Keratinocyte (primary cell): ENCODE results near the gene BRK1. TPM values are rescaled to one million over a fixed set of nuclear protein-coding genes. Genes with fewer than 3 reads are reported as not detected.

ENCODE experiments used
- DNase-seq: peaks from one replicate; pipeline ENCODE4 v3.0.0-alpha.2; 2011; ENCODE audit warnings: low read depth, missing footprints, low spot score
- FAIRE-seq: peaks from 2 replicates; lab custom pipeline; 2011; peaks lifted over from hg19 to GRCh38; lab: Jason Lieb, UNC
- H2AFZ ChIP-seq: 2 replicates; pipeline ENCODE4 v1.6.0; 2012; ENCODE audit warnings: low read length, control low read depth, inconsistent platforms; ENCODE audit not compliant: control insufficient read depth
- H3K27ac ChIP-seq: 2 replicates; pipeline ENCODE4 v1.5.1; 2011; ENCODE audit warnings: low read length; ENCODE audit not compliant: control insufficient read depth, insufficient read depth
- H3K27me3 ChIP-seq: 3 replicates; pipeline ENCODE4 v1.6.0; 2011; ENCODE audit warnings: low read length; ENCODE audit not compliant: control insufficient read depth, insufficient read depth; ENCODE audit errors: extremely low read depth
- H3K36me3 ChIP-seq, 2 experiments: 2 replicates in 1 of 2; 3 replicates in 1 of 2; pipeline ENCODE4 v1.5.1; 2011; ENCODE audit warnings: low read length in 2 of 2, mild to moderate bottlenecking in 1 of 2; ENCODE audit not compliant: control insufficient read depth in 2 of 2, insufficient read depth in 2 of 2; ENCODE audit errors: extremely low read depth in 1 of 2
- H3K4me1 ChIP-seq: 3 replicates; pipeline ENCODE4 v1.5.1; 2011; ENCODE audit warnings: low read length; ENCODE audit not compliant: control insufficient read depth, insufficient read depth; ENCODE audit errors: extremely low read depth
- H3K4me2 ChIP-seq: 3 replicates; pipeline ENCODE4 v1.6.0; 2011; ENCODE audit warnings: low read depth, low read length; ENCODE audit not compliant: control insufficient read depth, insufficient read depth; ENCODE audit errors: extremely low read depth
- H3K4me3 ChIP-seq, 3 experiments: fragments of 200-600 bp in 1 of 3; sonication (generic) in 1 of 3; 2 replicates in 2 of 3; 3 replicates in 1 of 3; pipeline ENCODE4 v1.5.1; 2011 to 2016; ENCODE audit warnings: low read length in 3 of 3, mild to moderate bottlenecking in 3 of 3, control low read depth in 2 of 3, inconsistent platforms in 1 of 3, low read depth in 1 of 3, mixed read lengths in 1 of 3, mixed run types in 1 of 3, moderate library complexity in 1 of 3; ENCODE audit not compliant: control insufficient read depth in 2 of 3, insufficient read depth in 2 of 3; ENCODE audit errors: extremely low read depth in 1 of 3
- H3K79me2 ChIP-seq: 2 replicates; pipeline ENCODE4 v1.6.0; 2012; ENCODE audit warnings: low read length; ENCODE audit not compliant: control insufficient read depth, insufficient read depth
- H3K9ac ChIP-seq: 3 replicates; pipeline ENCODE4 v1.6.0; 2011; ENCODE audit warnings: low read length; ENCODE audit not compliant: control insufficient read depth, insufficient read depth; ENCODE audit errors: extremely low read depth
- H3K9me1 ChIP-seq: 3 replicates; pipeline ENCODE4 v1.6.0; 2011; ENCODE audit warnings: low read length; ENCODE audit not compliant: control insufficient read depth, insufficient read depth; ENCODE audit errors: extremely low read depth
- H3K9me3 ChIP-seq: 2 replicates; pipeline ENCODE4 v1.5.1; 2012; ENCODE audit warnings: low read depth, low read length; ENCODE audit not compliant: control insufficient read depth
- H4K20me1 ChIP-seq: 3 replicates; pipeline ENCODE4 v1.6.0; 2011; ENCODE audit warnings: low read length; ENCODE audit not compliant: control insufficient read depth, insufficient read depth; ENCODE audit errors: extremely low read depth
- EZH2 ChIP-seq: IDR thresholded peaks from one replicate; pipeline ENCODE4 v1.6.1; 2012; ENCODE audit warnings: inconsistent platforms, mild to moderate bottlenecking, low read length, moderate library complexity
- dilution Hi-C: fragments of 300-500 bp; cut with MboI; formaldehyde crosslinking; loops from one replicate; pipeline ENCODE4 v1.7.0; 2020; ENCODE audit warnings: low sequenced_read_pairs; ENCODE audit not compliant: extremely low pct_ligation_motif_present
- polyA plus RNA-seq, 5 experiments: library from polyadenylated mRNA; depleted of rRNA in 3 of 5; stranded (reverse) in 3 of 5; stranded (forward) in 1 of 5; unstranded in 1 of 5; fragments of >200 nt; gene quantifications; 1 replicate in 1 of 5; 2 replicates in 3 of 5; 3 replicates in 1 of 5; pipeline versions ENCODE4 v1.2.1 to v1.2.3, GENCODE V29; 2011 to 2012; ENCODE audit warnings: missing spikeins in 2 of 5, low read depth in 1 of 5, low replicate concordance in 1 of 5
- TF ChIP-seq, protein P1 (sequence below), 3 experiments: IDR thresholded peaks in 1 of 3; conservative IDR thresholded peaks in 1 of 3; optimal IDR thresholded peaks in 1 of 3; 2 replicates in 2 of 3; 3 replicates in 1 of 3; pipeline versions ENCODE3 to v1.5.1; 2011; ENCODE audit warnings: low read length in 3 of 3, mild to moderate bottlenecking in 3 of 3, moderate library complexity in 2 of 3, control low read depth in 1 of 3, inconsistent platforms in 1 of 3; ENCODE audit not compliant: insufficient read depth in 2 of 3; ENCODE audit errors: extremely low read depth in 1 of 3

The BRK1 gene
- polyA plus RNA-seq, 1 donor (not counting 4 experiments of a cell fraction or from before 2014, with no cell fraction given) = 295 TPM

- H3K4me2 ChIP-seq = no peak overlapping the region
- peaks cover 3% of the 10 kb centered on the region for H3K79me2 ChIP-seq
- no peak for TF ChIP-seq EZH2
- TF ChIP-seq, protein P1, sequence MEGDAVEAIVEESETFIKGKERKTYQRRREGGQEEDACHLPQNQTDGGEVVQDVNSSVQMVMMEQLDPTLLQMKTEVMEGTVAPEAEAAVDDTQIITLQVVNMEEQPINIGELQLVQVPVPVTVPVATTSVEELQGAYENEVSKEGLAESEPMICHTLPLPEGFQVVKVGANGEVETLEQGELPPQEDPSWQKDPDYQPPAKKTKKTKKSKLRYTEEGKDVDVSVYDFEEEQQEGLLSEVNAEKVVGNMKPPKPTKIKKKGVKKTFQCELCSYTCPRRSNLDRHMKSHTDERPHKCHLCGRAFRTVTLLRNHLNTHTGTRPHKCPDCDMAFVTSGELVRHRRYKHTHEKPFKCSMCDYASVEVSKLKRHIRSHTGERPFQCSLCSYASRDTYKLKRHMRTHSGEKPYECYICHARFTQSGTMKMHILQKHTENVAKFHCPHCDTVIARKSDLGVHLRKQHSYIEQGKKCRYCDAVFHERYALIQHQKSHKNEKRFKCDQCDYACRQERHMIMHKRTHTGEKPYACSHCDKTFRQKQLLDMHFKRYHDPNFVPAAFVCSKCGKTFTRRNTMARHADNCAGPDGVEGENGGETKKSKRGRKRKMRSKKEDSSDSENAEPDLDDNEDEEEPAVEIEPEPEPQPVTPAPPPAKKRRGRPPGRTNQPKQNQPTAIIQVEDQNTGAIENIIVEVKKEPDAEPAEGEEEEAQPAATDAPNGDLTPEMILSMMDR (optimal IDR thresholded peaks at IDR 0.05 in 1 of 3, IDR thresholded peaks at IDR 0.05 in 1 of 3, conservative IDR thresholded peaks at IDR 0.05 in 1 of 3; ENCODE audit: extremely low read depth in 1 of 3, insufficient read depth in 2 of 3, low read length in 3 of 3) = no peak
- no peaks in the 10 kb centered on the region for H3K27me3 ChIP-seq
- peaks cover 1 to 14% of the 10 kb centered on the region in 2 experiments for H3K36me3 ChIP-seq
- no peak overlapping the region for H2AFZ ChIP-seq
- no peaks in the 10 kb centered on the region for H4K20me1 ChIP-seq
- FAIRE-seq (no peak), DNase-seq (no peak)
- no peaks in the 10 kb centered on the region for H3K9me1 ChIP-seq
- H3K4me1 ChIP-seq = no peaks in the 10 kb centered on the region
- no peaks in the 10 kb centered on the region for H3K9me3 ChIP-seq
- no peak overlapping the region for H3K4me3 ChIP-seq
- H3K9ac ChIP-seq = no peak overlapping the region
- dilution Hi-C loops = no loop called here
- H3K27ac ChIP-seq = no peak overlapping the region
Observed at GRCh38 chr3:10154335-10155122, 39.1 kb downstream of the BRK1 start.

- dilution Hi-C loops = no loop called here
- Histone ChIP-seq H3K4me3 (no peak overlapping the region), H3K9me1 (no peaks in the 10 kb centered on the region), H3K9me3 (no peaks in the 10 kb centered on the region), H4K20me1 (no peaks in the 10 kb centered on the region), H3K27ac (no peak overlapping the region), H3K9ac (no peak overlapping the region), H2AFZ (no peak overlapping the region), H3K27me3 (no peaks in the 10 kb centered on the region), H3K79me2 (no peaks in the 10 kb centered on the region), H3K4me1 (no peaks in the 10 kb centered on the region), H3K4me2 (no peak overlapping the region), H3K36me3 (peaks cover 1 to 9% of the 10 kb centered on the region in 2 experiments)
- DNase-seq (no peak), FAIRE-seq (no peak)
- no peak for TF ChIP-seq EZH2
- TF ChIP-seq, protein P1 (optimal IDR thresholded peaks at IDR 0.05 in 1 of 3, IDR thresholded peaks at IDR 0.05 in 1 of 3, conservative IDR thresholded peaks at IDR 0.05 in 1 of 3; ENCODE audit: extremely low read depth in 1 of 3, insufficient read depth in 2 of 3, low read length in 3 of 3) = no peak
Observed at GRCh38 chr3:10155123-10155472, 39.6 kb downstream of the BRK1 start.
